HEK293 (cell line): Measurements from ENCODE around the gene CCSER1.
"Not testable (repeated sequence)": the region's sequence is repeated elsewhere in the genome, so short reads cannot be mapped to it uniquely, and the experiment has no call there.

Experiments used
- CTCF ChIA-PET: fragments of 350-600 bp; formaldehyde crosslinking; extraction: SDS; loops from one replicate; lab custom pipeline; 2021; ENCODE audit warnings: antibody characterized with exemption; lab: Yijun Ruan, JAX
- POLR2A ChIA-PET: fragments of 300-600 bp; formaldehyde crosslinking; extraction: SDS; loops from one replicate; lab custom pipeline; 2020; ENCODE audit warnings: antibody characterized with exemption, inconsistent platforms; lab: Yijun Ruan, JAX
- H3K27ac ChIP-seq: fragments of 200-500 bp; sonication (Bioruptor generic); 2 replicates; pipeline ENCODE4 v1.5.1; 2014; ENCODE audit warnings: low read depth, low read length, control low read depth, inconsistent platforms; ENCODE audit errors: extremely low read depth
- H3K36me3 ChIP-seq, 2 experiments: fragments of 200-500 bp in 1 of 2; sonication (Bioruptor generic) in 1 of 2; 1 replicate in 1 of 2; 2 replicates in 1 of 2; pipeline ENCODE4 v1.5.1; 2014 to 2017; ENCODE audit warnings: inconsistent platforms in 2 of 2, low read length in 2 of 2; ENCODE audit not compliant: control insufficient read depth in 2 of 2, insufficient read depth in 1 of 2
- H3K4me1 ChIP-seq: fragments of 200-500 bp; sonication (Bioruptor generic); 2 replicates; pipeline ENCODE4 v1.5.1; 2014; ENCODE audit warnings: mild to moderate bottlenecking, low read length, inconsistent platforms; ENCODE audit not compliant: control insufficient read depth, insufficient read depth
- H3K4me3 ChIP-seq: 2 replicates; pipeline ENCODE4 v1.5.1; 2011; ENCODE audit warnings: low read depth, mild to moderate bottlenecking, control low read depth, low read length, moderate library complexity
- H3K9me3 ChIP-seq: fragments of 200-500 bp; sonication (Bioruptor generic); 2 replicates; pipeline ENCODE4 v1.5.1; 2014; ENCODE audit warnings: low read depth, low read length, inconsistent platforms; ENCODE audit not compliant: control insufficient read depth, insufficient read depth
- EGR2 ChIP-seq: fragments of 450-650 bp; formaldehyde crosslinking; IDR thresholded peaks from 2 replicates; pipeline ENCODE4 v1.5.1; 2016; ENCODE audit warnings: low read depth, missing biosample characterization, missing genetic modification characterization
- HOXD13 ChIP-seq: sonication (generic); formaldehyde crosslinking; IDR thresholded peaks from 2 replicates; pipeline ENCODE4 v1.8.0; 2022; ENCODE audit warnings: missing genetic modification reagents, borderline replicate concordance
- SCRT1 ChIP-seq: fragments of 450-650 bp; formaldehyde crosslinking; IDR thresholded peaks from 2 replicates; pipeline ENCODE4 v1.5.1; 2016; ENCODE audit warnings: missing biosample characterization, missing genetic modification characterization, borderline replicate concordance
- SCRT2 ChIP-seq: fragments of 450-650 bp; formaldehyde crosslinking; IDR thresholded peaks from 2 replicates; pipeline ENCODE4 v1.5.1; 2016; ENCODE audit warnings: missing biosample characterization, missing genetic modification characterization
- SP2 ChIP-seq: fragments of 450-650 bp; formaldehyde crosslinking; IDR thresholded peaks from 2 replicates; pipeline ENCODE4 v1.5.1; 2016; ENCODE audit warnings: missing biosample characterization, missing genetic modification characterization
- ZNF221 ChIP-seq: fragments of 450-650 bp; formaldehyde crosslinking; IDR thresholded peaks from 2 replicates; pipeline ENCODE4 v1.5.1; 2017; ENCODE audit warnings: missing biosample characterization, missing genetic modification characterization, borderline replicate concordance
- ZNF311 ChIP-seq: fragments of 450-650 bp; formaldehyde crosslinking; IDR thresholded peaks from 2 replicates; pipeline ENCODE4 v1.5.1; 2017; ENCODE audit warnings: missing biosample characterization, missing genetic modification characterization, borderline replicate concordance
- ZNF510 ChIP-seq: fragments of 450-650 bp; formaldehyde crosslinking; IDR thresholded peaks from 2 replicates; pipeline ENCODE4 v1.5.1; 2018; ENCODE audit warnings: mild to moderate bottlenecking, missing genetic modification characterization, missing biosample characterization; ENCODE audit not compliant: insufficient replicate concordance
- ZNF561 ChIP-seq: fragments of 450-650 bp; IDR thresholded peaks from 2 replicates; pipeline ENCODE4 v1.5.1; 2018; ENCODE audit warnings: missing biosample characterization, missing genetic modification characterization, borderline replicate concordance
- ZNF658 ChIP-seq: fragments of 450-650 bp; formaldehyde crosslinking; IDR thresholded peaks from 2 replicates; pipeline ENCODE4; 2016; ENCODE audit warnings: missing biosample characterization, missing genetic modification characterization
- ZNF792 ChIP-seq: fragments of 450-650 bp; formaldehyde crosslinking; IDR thresholded peaks from 2 replicates; pipeline ENCODE4 v1.5.1; 2016; ENCODE audit warnings: missing biosample characterization, missing genetic modification characterization
- TF ChIP-seq, protein P1 (sequence below): fragments of 450-650 bp; formaldehyde crosslinking; IDR thresholded peaks from 2 replicates; pipeline ENCODE4 v1.5.1; 2016; ENCODE audit warnings: missing biosample characterization, missing genetic modification characterization
- TF ChIP-seq, protein P2 (sequence below): fragments of 450-650 bp; formaldehyde crosslinking; IDR thresholded peaks from 2 replicates; pipeline ENCODE4 v1.5.1; 2017; ENCODE audit warnings: missing biosample characterization, mild to moderate bottlenecking, missing genetic modification characterization, moderate library complexity
- TF ChIP-seq, protein P3 (sequence below): fragments of 450-650 bp; formaldehyde crosslinking; conservative IDR thresholded peaks from 2 replicates; pipeline ENCODE4 v1.5.1; 2016; ENCODE audit warnings: low read depth, missing biosample characterization, missing genetic modification characterization
- TF ChIP-seq, protein P4 (sequence below): fragments of 450-650 bp; formaldehyde crosslinking; IDR thresholded peaks from 2 replicates; pipeline ENCODE4 v1.5.1; 2016; ENCODE audit warnings: missing biosample characterization, missing genetic modification characterization

Gene CCSER1

DNA sequence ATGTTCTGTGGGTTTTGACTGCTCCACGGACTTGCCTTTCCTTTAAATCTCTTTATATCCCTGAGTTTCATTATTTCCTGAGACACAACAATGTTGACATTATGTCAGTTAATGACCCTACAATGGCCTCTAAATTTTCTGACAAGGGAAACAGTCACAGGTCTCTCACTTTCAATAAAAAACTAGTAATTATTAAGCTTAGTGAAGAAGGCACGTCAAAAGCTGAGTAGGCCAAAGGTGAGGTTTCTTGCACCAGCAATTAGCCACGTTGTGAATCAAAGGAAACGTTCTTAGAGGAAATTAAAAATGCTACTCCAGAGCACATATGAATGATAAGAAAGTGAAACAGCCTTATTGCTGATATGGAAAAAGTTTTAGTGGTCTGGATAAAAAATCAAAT is 1246.4 kb downstream of the CCSER1 start:
- no peak overlapping the region for H3K27ac ChIP-seq
- POLR2A ChIA-PET: no interaction called here
- H3K4me1 ChIP-seq: no peaks in the 10 kb centered on the region
- H3K36me3 ChIP-seq: no peaks in the 10 kb centered on the region
- H3K9me3 ChIP-seq: no peaks in the 10 kb centered on the region
- no peak overlapping the region for H3K4me3 ChIP-seq
- no peak for TF ChIP-seq ZNF510 (tag by site-specific recombination)
- TF ChIP-seq, protein P1, sequence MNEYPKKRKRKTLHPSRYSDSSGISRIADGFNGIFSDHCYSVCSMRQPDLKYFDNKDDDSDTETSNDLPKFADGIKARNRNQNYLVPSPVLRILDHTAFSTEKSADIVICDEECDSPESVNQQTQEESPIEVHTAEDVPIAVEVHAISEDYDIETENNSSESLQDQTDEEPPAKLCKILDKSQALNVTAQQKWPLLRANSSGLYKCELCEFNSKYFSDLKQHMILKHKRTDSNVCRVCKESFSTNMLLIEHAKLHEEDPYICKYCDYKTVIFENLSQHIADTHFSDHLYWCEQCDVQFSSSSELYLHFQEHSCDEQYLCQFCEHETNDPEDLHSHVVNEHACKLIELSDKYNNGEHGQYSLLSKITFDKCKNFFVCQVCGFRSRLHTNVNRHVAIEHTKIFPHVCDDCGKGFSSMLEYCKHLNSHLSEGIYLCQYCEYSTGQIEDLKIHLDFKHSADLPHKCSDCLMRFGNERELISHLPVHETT (tag by site-specific recombination): no peak
- TF ChIP-seq, protein P2, sequence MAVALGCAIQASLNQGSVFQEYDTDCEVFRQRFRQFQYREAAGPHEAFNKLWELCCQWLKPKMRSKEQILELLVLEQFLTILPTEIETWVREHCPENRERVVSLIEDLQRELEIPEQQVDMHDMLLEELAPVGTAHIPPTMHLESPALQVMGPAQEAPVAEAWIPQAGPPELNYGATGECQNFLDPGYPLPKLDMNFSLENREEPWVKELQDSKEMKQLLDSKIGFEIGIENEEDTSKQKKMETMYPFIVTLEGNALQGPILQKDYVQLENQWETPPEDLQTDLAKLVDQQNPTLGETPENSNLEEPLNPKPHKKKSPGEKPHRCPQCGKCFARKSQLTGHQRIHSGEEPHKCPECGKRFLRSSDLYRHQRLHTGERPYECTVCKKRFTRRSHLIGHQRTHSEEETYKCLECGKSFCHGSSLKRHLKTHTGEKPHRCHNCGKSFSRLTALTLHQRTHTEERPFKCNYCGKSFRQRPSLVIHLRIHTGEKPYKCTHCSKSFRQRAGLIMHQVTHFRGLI (tag by site-specific recombination): no peak
- TF ChIP-seq, protein P3, sequence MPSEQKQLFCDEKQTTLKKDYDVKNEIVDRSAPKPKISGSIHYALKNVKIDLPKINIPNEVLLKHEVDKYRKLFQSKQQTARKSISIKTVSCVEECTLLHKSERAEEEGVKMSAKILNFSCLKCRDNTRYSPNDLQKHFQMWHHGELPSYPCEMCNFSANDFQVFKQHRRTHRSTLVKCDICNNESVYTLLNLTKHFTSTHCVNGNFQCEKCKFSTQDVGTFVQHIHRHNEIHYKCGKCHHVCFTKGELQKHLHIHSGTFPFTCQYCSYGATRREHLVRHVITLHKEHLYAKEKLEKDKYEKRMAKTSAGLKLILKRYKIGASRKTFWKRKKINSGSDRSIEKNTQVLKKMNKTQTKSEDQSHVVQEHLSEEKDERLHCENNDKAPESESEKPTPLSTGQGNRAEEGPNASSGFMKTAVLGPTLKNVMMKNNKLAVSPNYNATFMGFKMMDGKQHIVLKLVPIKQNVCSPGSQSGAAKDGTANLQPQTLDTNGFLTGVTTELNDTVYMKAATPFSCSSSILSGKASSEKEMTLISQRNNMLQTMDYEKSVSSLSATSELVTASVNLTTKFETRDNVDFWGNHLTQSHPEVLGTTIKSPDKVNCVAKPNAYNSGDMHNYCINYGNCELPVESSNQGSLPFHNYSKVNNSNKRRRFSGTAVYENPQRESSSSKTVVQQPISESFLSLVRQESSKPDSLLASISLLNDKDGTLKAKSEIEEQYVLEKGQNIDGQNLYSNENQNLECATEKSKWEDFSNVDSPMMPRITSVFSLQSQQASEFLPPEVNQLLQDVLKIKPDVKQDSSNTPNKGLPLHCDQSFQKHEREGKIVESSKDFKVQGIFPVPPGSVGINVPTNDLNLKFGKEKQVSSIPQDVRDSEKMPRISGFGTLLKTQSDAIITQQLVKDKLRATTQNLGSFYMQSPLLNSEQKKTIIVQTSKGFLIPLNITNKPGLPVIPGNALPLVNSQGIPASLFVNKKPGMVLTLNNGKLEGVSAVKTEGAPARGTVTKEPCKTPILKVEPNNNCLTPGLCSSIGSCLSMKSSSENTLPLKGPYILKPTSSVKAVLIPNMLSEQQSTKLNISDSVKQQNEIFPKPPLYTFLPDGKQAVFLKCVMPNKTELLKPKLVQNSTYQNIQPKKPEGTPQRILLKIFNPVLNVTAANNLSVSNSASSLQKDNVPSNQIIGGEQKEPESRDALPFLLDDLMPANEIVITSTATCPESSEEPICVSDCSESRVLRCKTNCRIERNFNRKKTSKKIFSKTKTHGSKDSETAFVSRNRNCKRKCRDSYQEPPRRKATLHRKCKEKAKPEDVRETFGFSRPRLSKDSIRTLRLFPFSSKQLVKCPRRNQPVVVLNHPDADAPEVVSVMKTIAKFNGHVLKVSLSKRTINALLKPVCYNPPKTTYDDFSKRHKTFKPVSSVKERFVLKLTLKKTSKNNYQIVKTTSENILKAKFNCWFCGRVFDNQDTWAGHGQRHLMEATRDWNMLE (tag by site-specific recombination): no peak
- TF ChIP-seq EGR2: no peak
- TF ChIP-seq ZNF792 (tag by site-specific recombination): no peak
- TF ChIP-seq SP2: no peak
- TF ChIP-seq ZNF561 (tag by site-specific recombination): no peak
- TF ChIP-seq ZNF221: no peak
- no peak for TF ChIP-seq SCRT2 (tag by site-specific recombination)
- TF ChIP-seq HOXD13: no peak
- no peak for TF ChIP-seq ZNF311 (tag by site-specific recombination)
- no peak for TF ChIP-seq ZNF658 (tag by site-specific recombination)
- TF ChIP-seq SCRT1: no peak
- TF ChIP-seq, protein P4, sequence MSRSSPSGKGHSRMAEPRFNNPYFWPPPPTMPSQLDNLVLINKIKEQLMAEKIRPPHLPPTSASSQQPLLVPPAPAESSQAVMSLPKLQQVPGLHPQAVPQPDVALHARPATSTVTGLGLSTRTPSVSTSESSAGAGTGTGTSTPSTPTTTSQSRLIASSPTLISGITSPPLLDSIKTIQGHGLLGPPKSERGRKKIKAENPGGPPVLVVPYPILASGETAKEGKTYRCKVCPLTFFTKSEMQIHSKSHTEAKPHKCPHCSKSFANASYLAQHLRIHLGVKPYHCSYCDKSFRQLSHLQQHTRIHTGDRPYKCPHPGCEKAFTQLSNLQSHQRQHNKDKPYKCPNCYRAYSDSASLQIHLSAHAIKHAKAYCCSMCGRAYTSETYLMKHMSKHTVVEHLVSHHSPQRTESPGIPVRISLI (tag by site-specific recombination): no peak
- TF ChIP-seq, all 188 proteins: peak for 0
- CTCF ChIA-PET: no interaction called here

DNA sequence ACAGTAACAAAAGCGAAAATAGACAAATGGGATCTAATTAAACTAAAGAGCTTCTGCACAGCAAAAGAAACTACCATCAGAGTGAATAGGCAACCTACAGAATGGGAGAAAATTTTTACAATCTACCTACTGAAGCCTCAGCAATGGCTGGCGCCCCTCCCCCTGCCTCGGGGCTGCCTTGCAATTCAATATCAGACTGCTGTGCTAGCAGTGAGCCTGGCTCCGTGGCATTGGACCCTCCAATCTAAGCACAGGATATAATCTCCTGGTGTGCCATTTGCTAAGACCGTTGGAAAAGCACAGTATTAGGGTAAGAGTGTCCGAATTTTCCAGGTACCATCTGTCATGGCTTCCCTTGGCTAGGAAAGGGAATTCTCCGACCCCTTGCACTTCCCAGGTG is 1278.2 kb downstream of the CCSER1 start:
- POLR2A ChIA-PET, H3K4me3 ChIP-seq, H3K36me3 ChIP-seq, H3K27ac ChIP-seq, H3K9me3 ChIP-seq, H3K4me1 ChIP-seq, CTCF ChIA-PET: not testable (repeated sequence)
